HG02571 (cell line): ENCODE measurements around the gene TBC1D3I.
"Not testable (repeated sequence)": the region's sequence is repeated elsewhere in the genome, so short reads cannot be mapped to it uniquely, and the experiment has no call there.

Experiments used
- ATAC-seq: cut with Tn5 transposase; IDR thresholded peaks from one replicate; pipeline ENCODE4 v1.9.1; 2021; ENCODE audit warnings: mild to moderate bottlenecking, moderate library complexity; ENCODE audit not compliant: unreplicated experiment

TBC1D3I gene

GRCh38 chr17:36207383-36207782 is 57.0 kb downstream of the TBC1D3I start:
- ATAC-seq: not testable (repeated sequence)

DNA sequence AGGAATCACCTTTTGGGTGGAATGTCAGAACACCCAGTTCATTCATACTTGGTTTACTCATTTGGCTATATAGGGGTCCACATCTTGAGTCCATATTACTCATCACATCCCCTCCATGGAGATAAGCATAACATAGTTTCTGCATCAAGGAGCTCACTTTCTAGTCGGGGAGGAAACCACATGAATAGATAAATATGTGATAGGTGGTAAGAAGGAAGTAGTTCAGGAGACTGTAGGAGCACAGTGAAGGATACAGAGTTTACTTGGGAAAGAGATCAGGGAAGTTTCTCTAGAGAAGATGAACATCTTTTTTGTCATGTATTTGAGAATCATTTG is 57.9 kb downstream of the TBC1D3I start:
- ATAC-seq: not testable (repeated sequence)

DNA sequence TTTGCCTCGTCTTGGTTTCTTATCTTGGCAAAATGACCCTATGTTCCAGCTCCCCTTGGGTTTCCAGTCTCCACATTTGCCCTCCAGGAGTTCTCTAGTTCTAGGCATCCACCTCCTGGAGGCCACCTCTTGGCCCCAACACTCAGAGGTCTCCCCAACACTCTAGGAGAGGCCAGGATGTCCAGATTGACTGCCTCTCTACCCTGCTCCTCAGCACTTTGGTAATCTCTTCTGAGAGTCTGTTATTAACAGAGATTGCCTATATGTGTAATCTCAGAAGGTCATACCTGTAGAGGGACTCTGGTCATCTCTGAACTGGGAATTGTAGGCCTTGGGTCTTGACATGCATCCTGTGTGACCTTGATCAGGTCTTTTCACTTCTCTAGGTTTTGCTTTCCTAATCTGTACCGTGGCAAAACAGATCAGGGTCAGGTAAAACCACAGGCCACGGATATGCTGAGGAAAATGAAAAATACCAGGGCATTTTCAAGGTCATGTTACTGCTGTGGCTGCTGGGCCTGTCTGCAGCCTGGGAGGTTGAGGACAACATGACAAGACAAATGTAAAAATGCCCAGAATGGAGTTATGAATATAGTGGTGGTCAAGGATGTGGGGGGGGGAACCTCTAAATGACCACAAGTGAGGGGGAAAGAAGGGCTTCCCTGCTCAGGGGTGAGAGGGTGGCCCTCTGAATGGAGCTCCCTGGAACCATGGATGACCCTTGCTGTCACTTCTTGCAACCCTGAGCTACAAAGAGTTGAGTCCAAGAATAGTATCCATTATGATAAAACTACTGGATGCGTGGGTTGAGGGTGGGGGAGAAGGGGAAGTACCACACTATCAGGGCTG is 58.5 kb downstream of the TBC1D3I start:
- no peak for ATAC-seq

GRCh38 chr17:36204724-36205500 is 59.5 kb downstream of the TBC1D3I start:
- no peak for ATAC-seq
